Gastroesophageal sphincter (tissue), 4 donors: ENCODE results near the gene AGL. TPM values are rescaled to one million over a fixed set of nuclear protein-coding genes. Genes with fewer than 3 reads are reported as not detected.
"Not testable (repeated sequence)": the region's sequence is repeated elsewhere in the genome, so short reads cannot be mapped to it uniquely, and the experiment has no call there.

Experiments
- ATAC-seq: fragments of 150-250 bp; one replicate; pipeline ENCODE4 v1.9.1; 2016; ENCODE audit warnings: mild to moderate bottlenecking, moderate library complexity
- H3K27ac ChIP-seq, 4 donors: fragments of 200-600 bp; sonication (generic) in 3 of 4; 1 replicate in 3 of 4; 2 replicates in 1 of 4; pipeline ENCODE4 v1.5.1; 2016 to 2019
- H3K27me3 ChIP-seq: fragments of 200-600 bp; sonication (generic); one replicate; pipeline ENCODE4 v1.5.1; 2019
- H3K36me3 ChIP-seq, 2 donors: fragments of 200-600 bp; sonication (generic); one replicate each; pipeline ENCODE4 v1.5.1; 2019; ENCODE audit warnings: control low read depth in 1 of 2
- H3K4me1 ChIP-seq, 3 donors: fragments of 200-600 bp; sonication (generic); 1 replicate in 2 of 3; 2 replicates in 1 of 3; pipeline ENCODE4 v1.5.1; 2016 to 2019; ENCODE audit warnings: control low read depth in 2 of 3
- H3K4me3 ChIP-seq, 2 donors: fragments of 200-600 bp; sonication (generic); one replicate each; pipeline ENCODE4 v1.5.1; 2019; ENCODE audit warnings: mild to moderate bottlenecking in 1 of 2, moderate library complexity in 1 of 2
- H3K9me3 ChIP-seq, 3 donors: fragments of 200-600 bp; sonication (generic); one replicate each; pipeline ENCODE4 v1.5.1; 2017 to 2019; ENCODE audit warnings: control low read depth in 2 of 3
- EP300 ChIP-seq: sonication (generic); formaldehyde crosslinking; IDR thresholded peaks from one replicate; pipeline ENCODE4 v1.6.1; 2017; ENCODE audit warnings: antibody characterized with exemption, mild to moderate bottlenecking
- POLR2A ChIP-seq, 2 donors: fragments of 450-650 bp; IDR thresholded peaks; one replicate each; pipeline ENCODE4 v1.6.1; 2017; ENCODE audit warnings: antibody characterized with exemption in 2 of 2, mild to moderate bottlenecking in 2 of 2, moderate library complexity in 1 of 2
- POLR2AphosphoS5 ChIP-seq: sonication (generic); formaldehyde crosslinking; IDR thresholded peaks from one replicate; pipeline ENCODE4 v1.6.1; 2017; ENCODE audit warnings: antibody characterized with exemption
- WGBS, 2 donors: methylation state at CpG; one replicate each; pipeline ENCODE4 v1.1.5; 2018; ENCODE audit warnings: low coverage in 1 of 2; 5-methylcytosine and 5-hydroxymethylcytosine counted together
- total RNA-seq, 4 donors: library from RNA; depleted of rRNA; stranded (reverse); fragments of >200 nt; gene quantifications; one replicate each; pipeline ENCODE4 v1.1.0, GENCODE V29; 2016
- TF ChIP-seq, protein P1 (sequence below), 4 experiments: fragments of 200-600 bp in 2 of 4; fragments of 450-650 bp in 2 of 4; sonication (generic) in 1 of 4; IDR thresholded peaks; one replicate each; pipeline ENCODE4 v1.5.1; 2017 to 2019; ENCODE audit warnings: antibody characterized with exemption in 4 of 4, mild to moderate bottlenecking in 2 of 4, moderate library complexity in 2 of 4

AGL gene
- total RNA-seq, 4 donors from 2014 or later: 62.9 to 131 (median 119) TPM

DNA sequence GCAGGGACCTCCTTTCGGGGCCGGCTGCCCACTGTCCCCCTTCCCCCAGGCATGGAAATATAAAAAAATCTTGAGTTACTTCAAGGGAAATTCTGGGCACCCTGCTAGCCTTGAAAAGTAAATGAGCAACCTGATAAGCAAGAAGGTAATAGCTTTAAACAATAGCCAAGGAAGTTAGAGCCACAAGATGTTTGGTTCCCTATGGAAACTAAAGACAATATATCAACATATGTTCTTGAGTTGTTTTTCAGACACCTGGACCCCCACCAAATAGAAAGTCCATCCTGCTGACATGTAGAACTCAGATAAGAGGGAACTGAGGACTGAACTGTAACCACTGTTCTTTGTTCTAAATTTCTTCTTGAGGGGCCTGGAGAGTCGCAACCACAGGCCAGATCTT, 100.3 kb downstream of the AGL start:
- Histone ChIP-seq H3K27ac (no peak overlapping the region), H3K9me3 (no peaks in the 10 kb centered on the region), H3K36me3 (no peaks in the 10 kb centered on the region), H3K4me3 (no peak overlapping the region), H3K4me1 (no peaks in the 10 kb centered on the region), H3K27me3 (no peaks in the 10 kb centered on the region)
- 55 to 58% methylated on average over 3 of the region's 3 CpGs for WGBS, 2 donors
- TF ChIP-seq POLR2A (IDR thresholded peaks at IDR 0.05) (no peak), EP300 (no peak), POLR2AphosphoS5 (no peak)
- TF ChIP-seq, protein P1, sequence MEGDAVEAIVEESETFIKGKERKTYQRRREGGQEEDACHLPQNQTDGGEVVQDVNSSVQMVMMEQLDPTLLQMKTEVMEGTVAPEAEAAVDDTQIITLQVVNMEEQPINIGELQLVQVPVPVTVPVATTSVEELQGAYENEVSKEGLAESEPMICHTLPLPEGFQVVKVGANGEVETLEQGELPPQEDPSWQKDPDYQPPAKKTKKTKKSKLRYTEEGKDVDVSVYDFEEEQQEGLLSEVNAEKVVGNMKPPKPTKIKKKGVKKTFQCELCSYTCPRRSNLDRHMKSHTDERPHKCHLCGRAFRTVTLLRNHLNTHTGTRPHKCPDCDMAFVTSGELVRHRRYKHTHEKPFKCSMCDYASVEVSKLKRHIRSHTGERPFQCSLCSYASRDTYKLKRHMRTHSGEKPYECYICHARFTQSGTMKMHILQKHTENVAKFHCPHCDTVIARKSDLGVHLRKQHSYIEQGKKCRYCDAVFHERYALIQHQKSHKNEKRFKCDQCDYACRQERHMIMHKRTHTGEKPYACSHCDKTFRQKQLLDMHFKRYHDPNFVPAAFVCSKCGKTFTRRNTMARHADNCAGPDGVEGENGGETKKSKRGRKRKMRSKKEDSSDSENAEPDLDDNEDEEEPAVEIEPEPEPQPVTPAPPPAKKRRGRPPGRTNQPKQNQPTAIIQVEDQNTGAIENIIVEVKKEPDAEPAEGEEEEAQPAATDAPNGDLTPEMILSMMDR (IDR thresholded peaks at IDR 0.05): no peak
- ATAC-seq: no peak

DNA sequence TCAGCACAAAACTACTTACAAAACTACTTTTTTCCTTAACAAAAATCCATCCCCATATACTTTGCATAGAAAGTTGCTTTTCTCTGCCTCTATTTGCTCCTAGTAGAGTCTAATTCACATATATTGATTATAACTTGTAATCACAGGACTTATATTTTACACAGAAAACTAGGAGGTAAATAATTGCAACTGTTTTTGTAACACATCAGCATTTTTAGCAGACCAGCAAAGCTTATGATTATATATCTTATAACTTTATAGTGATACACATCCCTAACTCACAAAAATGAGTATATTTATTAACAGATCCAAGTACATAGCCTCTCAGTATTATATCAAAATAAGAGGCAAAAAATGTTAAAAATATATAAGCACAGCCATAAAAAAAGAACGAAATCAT, 102.4 kb downstream of the AGL start:
- WGBS, 2 donors: 71 to 74% methylated on average over 1 of the region's 1 CpG
- ATAC-seq: no peak

GRCh38 chr1:99955375-99955774, 105.2 kb downstream of the AGL start:
- no peaks in the 10 kb centered on the region for H3K9me3 ChIP-seq
- TF ChIP-seq, protein P1 (IDR thresholded peaks at IDR 0.05): no peak
- TF ChIP-seq POLR2A (IDR thresholded peaks at IDR 0.05) (no peak), POLR2AphosphoS5 (no peak), EP300 (no peak)
- ATAC-seq: no peak
- no peaks in the 10 kb centered on the region for H3K27me3 ChIP-seq
- WGBS, 2 donors: 86% methylated on average over 2 to 3 of the region's 3 CpGs
- H3K4me1 ChIP-seq: no peaks in the 10 kb centered on the region
- H3K27ac ChIP-seq: no peak overlapping the region
- H3K4me3 ChIP-seq: no peak overlapping the region
- no peaks in the 10 kb centered on the region for H3K36me3 ChIP-seq

More for the DNA sequence above, 102.4 kb downstream of the AGL start:
- no peaks in the 10 kb centered on the region for H3K36me3 ChIP-seq
- no peaks in the 10 kb centered on the region for H3K4me1 ChIP-seq
- TF ChIP-seq POLR2A (IDR thresholded peaks at IDR 0.05): no peak
- no peak for TF ChIP-seq EP300
- no peaks in the 10 kb centered on the region for H3K9me3 ChIP-seq
- H3K27ac ChIP-seq: no peak overlapping the region
- H3K27me3 ChIP-seq: no peaks in the 10 kb centered on the region
- H3K4me3 ChIP-seq: no peak overlapping the region

DNA sequence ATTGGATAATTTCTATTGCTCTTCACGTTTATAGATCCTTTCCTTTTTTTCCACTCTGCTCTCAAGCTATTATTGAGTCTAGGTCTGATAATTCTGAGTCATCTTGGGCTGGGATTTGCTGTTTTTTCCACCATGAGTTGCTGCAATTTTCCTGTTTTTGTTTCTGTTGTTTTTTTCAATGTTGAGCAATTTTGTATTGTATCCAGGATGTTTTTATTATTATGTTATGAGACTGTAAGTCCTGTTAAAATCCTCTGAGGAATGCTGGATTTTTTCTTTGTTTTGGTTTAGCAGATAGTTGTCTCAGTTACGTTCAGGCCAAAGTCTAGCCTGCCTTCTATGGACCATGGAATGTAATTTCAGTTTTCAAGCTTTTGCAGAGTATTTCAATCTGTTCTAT, 106.6 kb downstream of the AGL start:
- Histone ChIP-seq H3K4me3 (no peak overlapping the region), H3K9me3 (no peaks in the 10 kb centered on the region), H3K36me3 (no peaks in the 10 kb centered on the region), H3K4me1 (no peaks in the 10 kb centered on the region), H3K27me3 (no peaks in the 10 kb centered on the region), H3K27ac (no peak overlapping the region)
- 22 to 33% methylated on average over 2 of the region's 2 CpGs for WGBS, 2 donors
- no peak for TF ChIP-seq POLR2AphosphoS5
- no peak for TF ChIP-seq EP300
- TF ChIP-seq, protein P1 (IDR thresholded peaks at IDR 0.05): no peak
- no peak for TF ChIP-seq POLR2A (IDR thresholded peaks at IDR 0.05)
- ATAC-seq: peak; percentile 68

DNA sequence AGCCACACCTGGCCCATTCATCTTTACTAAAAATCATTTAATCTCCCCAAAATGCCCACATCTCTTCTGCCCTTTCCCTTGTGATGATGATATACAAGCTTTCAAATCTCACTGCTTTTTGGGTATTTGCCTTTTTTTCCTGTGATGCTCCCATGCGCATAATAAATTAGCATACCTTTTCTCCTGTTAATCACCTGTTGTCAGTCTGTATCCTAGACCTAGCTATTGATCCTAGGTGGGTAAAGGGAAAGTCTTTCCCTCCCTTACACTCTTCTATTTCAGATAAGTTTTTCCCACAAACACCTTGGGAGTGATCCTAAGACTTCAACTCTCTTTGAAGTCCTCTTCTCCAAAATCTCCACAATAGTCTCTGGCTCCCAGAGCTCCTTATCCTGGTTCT, 107.7 kb downstream of the AGL start:
- no peak overlapping the region for H3K27ac ChIP-seq

DNA sequence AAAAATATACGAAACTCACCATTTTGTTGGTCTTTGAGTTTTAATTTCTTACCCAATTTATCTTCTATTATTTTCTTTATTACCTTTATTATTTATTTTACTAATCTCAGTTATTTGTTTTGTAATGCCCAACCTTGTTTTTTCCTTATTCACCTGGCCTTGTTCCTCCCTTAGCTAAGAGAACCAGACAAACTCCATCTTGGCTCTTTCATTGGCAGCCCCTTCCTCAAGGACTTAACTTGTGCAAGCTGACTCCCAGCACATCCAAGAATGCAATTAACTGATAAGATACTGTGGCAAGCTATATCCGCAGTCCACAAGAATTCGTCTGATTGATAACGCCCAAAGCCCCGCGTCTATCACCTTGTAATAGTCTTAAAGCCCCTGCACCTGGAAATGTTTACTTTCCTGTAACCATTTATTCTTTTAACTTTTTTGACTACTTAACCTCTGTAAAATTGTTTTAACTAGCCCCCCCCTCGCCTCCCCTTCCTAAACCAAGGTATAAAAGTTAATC, 109.1 kb downstream of the AGL start:
- not testable (repeated sequence) for ATAC-seq, H3K36me3 ChIP-seq, H3K27me3 ChIP-seq, H3K27ac ChIP-seq, H3K9me3 ChIP-seq, H3K4me1 ChIP-seq, H3K4me3 ChIP-seq
- WGBS, 2 donors: 23 to 34% methylated on average over 5 to 7 of the region's 7 CpGs

More for the DNA sequence above, 107.7 kb downstream of the AGL start:
- 85 to 100% methylated on average over 1 of the region's 1 CpG for WGBS, 2 donors
- no peaks in the 10 kb centered on the region for H3K4me1 ChIP-seq
- TF ChIP-seq POLR2A (IDR thresholded peaks at IDR 0.05) (no peak), EP300 (no peak), POLR2AphosphoS5 (no peak)
- TF ChIP-seq, protein P1 (IDR thresholded peaks at IDR 0.05): no peak
- no peaks in the 10 kb centered on the region for H3K9me3 ChIP-seq
- no peak overlapping the region for H3K4me3 ChIP-seq
- H3K27me3 ChIP-seq: no peaks in the 10 kb centered on the region
- ATAC-seq: no peak
- H3K36me3 ChIP-seq: no peaks in the 10 kb centered on the region

DNA sequence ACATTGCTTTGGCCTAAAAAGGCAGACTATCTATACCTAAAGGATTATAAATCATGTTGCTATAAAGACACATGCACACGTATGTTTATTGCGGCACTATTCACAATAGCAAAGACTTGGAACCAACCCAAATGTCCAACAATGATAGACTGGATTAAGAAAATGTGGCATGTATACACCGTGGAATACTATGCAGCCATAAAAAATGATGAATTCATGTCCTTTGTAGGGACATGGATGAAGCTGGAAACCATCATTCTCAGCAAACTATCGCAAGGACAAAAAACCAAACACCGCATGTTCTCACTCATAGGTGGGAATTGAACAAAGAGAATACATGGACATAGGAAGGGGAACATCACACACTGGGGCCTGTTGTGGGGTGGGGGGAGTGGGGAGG, 110.1 kb downstream of the AGL start:
- not testable (repeated sequence) for H3K36me3 ChIP-seq, H3K9me3 ChIP-seq, H3K27me3 ChIP-seq, H3K4me3 ChIP-seq, H3K27ac ChIP-seq, H3K4me1 ChIP-seq, ATAC-seq
- 84 to 95% methylated on average over 4 to 5 of the region's 5 CpGs for WGBS, 2 donors
